SK-N-SH treated with all-trans-retinoic acid at 6 μM for 48 hours (cell line): ENCODE data around the gene CERK.

Source experiments
- ARNTL ChIP-seq: fragments of 450-650 bp; formaldehyde crosslinking; IDR thresholded peaks from 2 replicates; pipeline ENCODE4 v1.5.0; 2020; ENCODE audit warnings: low read depth, mild to moderate bottlenecking, moderate library complexity, borderline replicate concordance
- CSDC2 ChIP-seq: fragments of 250-450 bp; sonication (Bioruptor Pico); IDR thresholded peaks from 2 replicates; pipeline ENCODE4 v1.5.0; 2020; ENCODE audit warnings: mild to moderate bottlenecking, moderate library complexity
- TCF4 ChIP-seq: fragments of 250-450 bp; sonication (Bioruptor Pico); IDR thresholded peaks from 2 replicates; pipeline ENCODE4 v1.8.0; 2021; ENCODE audit warnings: mild to moderate bottlenecking, moderate library complexity, borderline replicate concordance
- ZFP3 ChIP-seq: fragments of 250-450 bp; sonication (Bioruptor Pico); IDR thresholded peaks from 2 replicates; pipeline ENCODE4 v1.5.0; 2020; ENCODE audit warnings: mild to moderate bottlenecking, moderate library complexity
- ZFP30 ChIP-seq: fragments of 450-650 bp; formaldehyde crosslinking; IDR thresholded peaks from 2 replicates; pipeline ENCODE4 v1.5.0; 2022; ENCODE audit warnings: mild to moderate bottlenecking, moderate library complexity

DNA sequence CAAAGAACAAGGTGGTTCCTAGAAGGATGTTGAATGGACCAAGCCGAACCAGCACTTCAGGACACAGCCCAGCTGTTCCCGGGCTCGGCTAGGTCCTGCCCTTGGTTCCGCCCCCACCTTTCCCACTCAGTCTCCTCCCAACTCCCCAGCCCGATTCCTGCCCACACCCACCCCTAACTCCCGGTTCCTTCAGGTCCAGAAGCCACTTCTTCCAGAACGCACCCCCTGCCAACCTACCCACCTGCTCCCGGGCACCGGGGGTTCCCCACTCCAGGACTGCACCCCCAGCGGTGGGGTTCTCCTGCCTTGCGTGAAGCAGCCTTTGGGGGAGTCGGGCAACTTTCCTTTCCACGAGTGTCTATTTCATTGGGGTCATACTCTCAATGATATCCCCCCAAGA, 30.7 kb downstream of the CERK start:
- TF ChIP-seq ZFP30 (no peak), TCF4 (CRISPR knock-in tag) (no peak), ARNTL (CRISPR knock-in tag) (no peak), CSDC2 (CRISPR knock-in tag) (no peak), ZFP3 (CRISPR knock-in tag) (no peak)
